ENCODE results near the gene KLF14. TPM values are rescaled to one million over a fixed set of nuclear protein-coding genes. Genes with fewer than 3 reads are reported as not detected.

The KLF14 gene
- total RNA-seq, 4 donors from 2014 or later = 0.27 to 0.83 TPM; not detected in 2

- Histone ChIP-seq H3K36me3 (no peaks in the 10 kb centered on the region), H3K4me3 (no peak overlapping the region)
- TF ChIP-seq POLR2A (IDR thresholded peaks at IDR 0.05) = no peak
- no peak for TF ChIP-seq CTCF (IDR thresholded peaks at IDR 0.05)
Measured at GRCh38 chr7:130708001-130708400, 26.0 kb downstream of the KLF14 start.

GRCh38 chr7:130703851-130704250 lies 30.2 kb downstream of the KLF14 start:
- H3K27me3 ChIP-seq = no peaks in the 10 kb centered on the region
- no peak for DNase-seq
- H3K4me1 ChIP-seq = no peaks in the 10 kb centered on the region
- intact Hi-C loops (cut with DNase I; ENCODE audit: low total_unique reads) = no loop called here
- TF ChIP-seq POLR2A (IDR thresholded peaks at IDR 0.05) (no peak), CTCF (IDR thresholded peaks at IDR 0.05) (no peak)
- H3K9me3 ChIP-seq = no peaks in the 10 kb centered on the region
- H3K27ac ChIP-seq = no peak overlapping the region
- no peak overlapping the region for H3K4me3 ChIP-seq
- no peaks in the 10 kb centered on the region for H3K36me3 ChIP-seq

More at GRCh38 chr7:130708001-130708400, 26.0 kb downstream of the KLF14 start:
- no peak overlapping the region for H3K27ac ChIP-seq
- intact Hi-C loops (cut with DNase I; ENCODE audit: low total_unique reads) = no loop called here
- H3K9me3 ChIP-seq = no peaks in the 10 kb centered on the region
- no peaks in the 10 kb centered on the region for H3K4me1 ChIP-seq
- H3K27me3 ChIP-seq = no peaks in the 10 kb centered on the region
- no peak for DNase-seq

- Histone ChIP-seq H3K4me3 (no peak overlapping the region), H3K9me3 (no peaks in the 10 kb centered on the region), H3K36me3 (no peaks in the 10 kb centered on the region), H3K27me3 (no peaks in the 10 kb centered on the region), H3K27ac (no peak overlapping the region), H3K4me1 (no peaks in the 10 kb centered on the region)
- intact Hi-C loops (cut with DNase I; ENCODE audit: low total_unique reads) = no loop called here
- no peak for DNase-seq
- TF ChIP-seq CTCF (IDR thresholded peaks at IDR 0.05) (no peak), POLR2A (IDR thresholded peaks at IDR 0.05) (no peak)
Measured at GRCh38 chr7:130701650-130702049, 32.4 kb downstream of the KLF14 start.

GRCh38 chr7:130700760-130701159 lies 33.2 kb downstream of the KLF14 start:
- intact Hi-C loops (cut with DNase I; ENCODE audit: low total_unique reads) = no loop called here
- Histone ChIP-seq H3K4me1 (no peaks in the 10 kb centered on the region), H3K9me3 (no peaks in the 10 kb centered on the region), H3K4me3 (no peak overlapping the region), H3K27me3 (no peaks in the 10 kb centered on the region), H3K36me3 (no peaks in the 10 kb centered on the region), H3K27ac (no peak overlapping the region)
- TF ChIP-seq CTCF (IDR thresholded peaks at IDR 0.05) (no peak), POLR2A (IDR thresholded peaks at IDR 0.05) (no peak)
- no peak for DNase-seq

DNA sequence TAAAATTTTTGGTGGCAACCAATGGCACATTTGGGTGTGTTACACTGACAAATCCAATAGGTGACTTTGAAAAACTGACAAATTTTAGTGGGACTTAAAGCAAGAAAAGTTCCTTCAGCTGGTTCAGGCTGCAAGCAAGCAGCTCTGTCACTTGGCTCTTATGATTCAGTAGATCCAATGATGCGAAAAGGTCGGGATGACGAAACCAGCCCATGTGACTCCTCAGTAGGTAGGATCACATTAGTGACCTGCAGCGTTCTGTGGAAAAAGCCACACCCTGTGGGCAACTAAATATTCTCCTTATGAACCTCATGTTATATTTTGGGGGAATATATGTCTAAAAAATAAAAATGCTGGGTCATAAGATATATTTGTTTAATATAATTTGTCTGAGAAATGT lies 34.3 kb downstream of the KLF14 start:
- intact Hi-C loops (cut with DNase I; ENCODE audit: low total_unique reads) = no loop called here

More for the DNA sequence above, 34.3 kb downstream of the KLF14 start:
- TF ChIP-seq CTCF (IDR thresholded peaks at IDR 0.05) (no peak), POLR2A (IDR thresholded peaks at IDR 0.05) (no peak)
- no peaks in the 10 kb centered on the region for H3K27me3 ChIP-seq
- no peaks in the 10 kb centered on the region for H3K9me3 ChIP-seq
- DNase-seq = no peak
- no peak overlapping the region for H3K27ac ChIP-seq
- no peaks in the 10 kb centered on the region for H3K36me3 ChIP-seq
- no peaks in the 10 kb centered on the region for H3K4me1 ChIP-seq
- no peak overlapping the region for H3K4me3 ChIP-seq

Data from uterus (tissue), 4 donors.